K562 (cell line): ENCODE results near the gene ROMO1. TPM values are rescaled to one million over a fixed set of nuclear protein-coding genes. Genes with fewer than 3 reads are reported as not detected.

Source experiments
- ATAC-seq: fragments of 200-7000 bp; cut with Tn5 transposase; 3 replicates; pipeline ENCODE4 v1.9.1; 2020; ENCODE audit warnings: moderate library complexity
- BruUV-seq: library from RNA; stranded (reverse); fragments of 400-500 nt; replicated peaks from 2 replicates; lab custom pipeline; 2021; lab: Mats Ljungman, UMichigan
- CTCF ChIA-PET: fragments of 300-600 bp; formaldehyde crosslinking; extraction: SDS; loops from one replicate; lab custom pipeline; 2021; ENCODE audit warnings: low intra/inter-chr PET ratio; lab: Yijun Ruan, JAX
- POLR2A ChIA-PET: fragments of 300-600, 350-650 bp; sonication (Branson Sonifier 250); formaldehyde crosslinking; extraction: SDS; loops from one replicate; lab custom pipeline; 2021; ENCODE audit warnings: antibody characterized with exemption, inconsistent platforms; lab: Yijun Ruan, JAX
- DNase-seq, 4 experiments: peaks; one replicate each; pipeline versions ENCODE4 v3.0.0 to v3.0.0-alpha.2; 2011 to 2018; ENCODE audit warnings: low spot score in 3 of 4, mixed read lengths in 3 of 4; ENCODE audit errors: extremely low read depth in 1 of 4
- FAIRE-seq: peaks from 2 replicates; lab custom pipeline; 2011; peaks lifted over from hg19 to GRCh38; lab: Jason Lieb, UNC
- H2AFZ ChIP-seq: 2 replicates; pipeline ENCODE4 v1.6.0; 2011; ENCODE audit warnings: low read depth, low read length, control low read depth, inconsistent platforms
- H3K27ac ChIP-seq: fragments of 200-600 bp; 3 replicates; pipeline ENCODE4 v1.8.0; 2011; ENCODE audit warnings: low read depth, mild to moderate bottlenecking, control low read depth, inconsistent platforms, low read length, moderate library complexity, mixed read lengths; ENCODE audit errors: extremely low read depth
- H3K27me3 ChIP-seq, 2 experiments: fragments of 300-600 bp in 1 of 2; 2 replicates in 1 of 2; 3 replicates in 1 of 2; pipeline versions ENCODE4 v1.6.0 to v1.8.0; 2011; ENCODE audit warnings: inconsistent platforms in 2 of 2, low read length in 2 of 2, mild to moderate bottlenecking in 1 of 2, mixed read lengths in 1 of 2, moderate library complexity in 1 of 2; ENCODE audit not compliant: control insufficient read depth in 2 of 2, insufficient read depth in 2 of 2
- H3K36me3 ChIP-seq: fragments of 300-600 bp; 3 replicates; pipeline ENCODE4 v1.8.0; 2011; ENCODE audit warnings: mild to moderate bottlenecking, low read length, inconsistent platforms; ENCODE audit not compliant: control insufficient read depth, insufficient read depth
- H3K4me1 ChIP-seq, 2 experiments: fragments of 200-600 bp in 1 of 2; replicated peaks in 1 of 2; 2 replicates in 1 of 2; 3 replicates in 1 of 2; pipeline versions ENCODE4 v1.5.1 to v1.8.0; 2011; ENCODE audit warnings: inconsistent platforms in 2 of 2, low read length in 2 of 2, mild to moderate bottlenecking in 1 of 2, mixed read lengths in 1 of 2, moderate library complexity in 1 of 2; ENCODE audit not compliant: control insufficient read depth in 2 of 2, insufficient read depth in 2 of 2
- H3K4me2 ChIP-seq: 2 replicates; pipeline ENCODE4 v1.6.1; 2011; ENCODE audit warnings: low read length, control low read depth, inconsistent platforms, mixed read lengths; ENCODE audit not compliant: insufficient read depth
- H3K4me3 ChIP-seq: fragments of 200-600 bp; sonication (generic), shearing (Covaris generic); 2 replicates; pipeline ENCODE4 v1.5.1; 2016; ENCODE audit warnings: control low read depth, inconsistent platforms
- H3K79me2 ChIP-seq: fragments of 200-600 bp; 3 replicates; pipeline ENCODE4 v1.8.0; 2011; ENCODE audit warnings: low read length, inconsistent platforms; ENCODE audit not compliant: control insufficient read depth, insufficient read depth
- H3K9ac ChIP-seq, 2 experiments: 2 replicates each; pipeline versions ENCODE4 v1.6.0 to v1.6.1; 2011; ENCODE audit warnings: low read depth in 2 of 2, low read length in 2 of 2, control low read depth in 1 of 2, inconsistent platforms in 1 of 2, mild to moderate bottlenecking in 1 of 2, mixed read lengths in 1 of 2; ENCODE audit not compliant: insufficient read depth in 1 of 2
- H3K9me1 ChIP-seq: one replicate; pipeline ENCODE4 v1.6.0; 2011; ENCODE audit warnings: inconsistent platforms, mild to moderate bottlenecking, low read length, moderate library complexity; ENCODE audit not compliant: control insufficient read depth, insufficient read depth
- H3K9me3 ChIP-seq: replicated peaks from 2 replicates; pipeline ENCODE4 v1.5.1; 2011; ENCODE audit warnings: low read depth, low read length, inconsistent platforms; ENCODE audit not compliant: control insufficient read depth, insufficient read depth
- H4K20me1 ChIP-seq: replicated peaks from 2 replicates; pipeline ENCODE4 v1.6.1; 2011; ENCODE audit warnings: low read length, inconsistent platforms, mixed read lengths; ENCODE audit not compliant: control insufficient read depth, insufficient read depth
- GATA2 ChIP-seq: sonication (generic); formaldehyde crosslinking; IDR thresholded peaks from 2 replicates; pipeline ENCODE4 v1.4.0; 2020; ENCODE audit warnings: mild to moderate bottlenecking, missing genetic modification reagents
- KHSRP ChIP-seq: fragments of 450-650 bp; IDR thresholded peaks from 2 replicates; pipeline ENCODE4 v1.6.1; 2017
- MEF2A ChIP-seq: IDR thresholded peaks from 2 replicates; pipeline ENCODE4 v1.6.1; 2011; ENCODE audit warnings: low read depth, mild to moderate bottlenecking, low read length, moderate library complexity; ENCODE audit not compliant: control insufficient read depth
- POLR2AphosphoS5 ChIP-seq: IDR thresholded peaks from 2 replicates; pipeline ENCODE4 v1.6.1; 2011; ENCODE audit warnings: mild to moderate bottlenecking, low read depth, low read length, moderate library complexity; ENCODE audit not compliant: control insufficient read depth, insufficient read depth
- POLR2B ChIP-seq: fragments of 450-650 bp; IDR thresholded peaks from 2 replicates; pipeline ENCODE4 v1.6.1; 2018; ENCODE audit warnings: low read depth; ENCODE audit not compliant: partially characterized antibody
- RBFOX2 ChIP-seq: fragments of 200-400 bp; formaldehyde crosslinking; IDR thresholded peaks from 2 replicates; pipeline ENCODE4 v1.6.1; 2017; ENCODE audit warnings: low read depth, mild to moderate bottlenecking, low read length, moderate library complexity
- ZBED1 ChIP-seq: IDR thresholded peaks from 2 replicates; pipeline ENCODE4 v1.6.1; 2014
- ZFP36 ChIP-seq: fragments of 150-350 bp; IDR thresholded peaks from 2 replicates; pipeline ENCODE4 v1.6.1; 2018; ENCODE audit warnings: low read length, low read depth; ENCODE audit not compliant: partially characterized antibody
- ZNF253 ChIP-seq: fragments of 250-450 bp; sonication (Bioruptor Pico); conservative IDR thresholded peaks from 2 replicates; pipeline ENCODE4 v1.6.1; 2021; ENCODE audit warnings: mild to moderate bottlenecking
- WGBS: fragments of 100-300 bp; shearing (Covaris generic); methylation state at CpG from one replicate; pipeline ENCODE4 v1.1.6; 2016; ENCODE audit warnings: low coverage, mixed read lengths; ENCODE audit not compliant: insufficient coverage; ENCODE audit errors: missing lambda C conversion rate; 5-methylcytosine and 5-hydroxymethylcytosine counted together
- in situ Hi-C: fragments of 300-500 bp; cut with MboI; formaldehyde crosslinking; loops from 4 replicates; pipeline ENCODE4 v1.15.0; 2018; ENCODE audit warnings: inconsistent platforms, mixed read lengths
- intact Hi-C: fragments of 100-400 bp; cut with micrococcal nuclease; formaldehyde crosslinking; loops from 2 replicates; pipeline ENCODE4 v1.14.2; 2022
- polyA plus RNA-seq, 8 experiments: library from polyadenylated mRNA; depleted of rRNA in 4 of 8; stranded (reverse) in 5 of 8; unstranded in 3 of 8; fragments of >200 nt; fragmentation: Nextera tagmentation in 2 of 8; fragmentation: Illumina TruSeq in 1 of 8; extraction: Ambion mirVana in 2 of 8; extraction: Trizol in 1 of 8; gene quantifications; 2 replicates each; pipeline versions ENCODE4 v1.2.1 to v1.2.3, GENCODE V29; 2011 to 2014; ENCODE audit warnings: inconsistent platforms in 1 of 8, missing spikeins in 1 of 8
- total RNA-seq, 7 experiments: library from RNA; depleted of rRNA in 6 of 7; stranded (reverse); fragments of >200 nt in 6 of 7; fragmentation: Illumina TruSeq in 2 of 7; extraction: Trizol in 2 of 7; gene quantifications; 2 replicates each; pipeline versions ENCODE4 v1.2.1 to v1.2.3, GENCODE V29; 2011 to 2021; ENCODE audit warnings: low replicate concordance in 1 of 7
- TF ChIP-seq, protein P1 (sequence below): fragments of 250-450 bp; sonication (Bioruptor Pico); IDR thresholded peaks from 2 replicates; pipeline ENCODE4 v1.5.0; 2021; ENCODE audit warnings: mild to moderate bottlenecking, moderate library complexity
- TF ChIP-seq, protein P2 (sequence below): fragments of 450-650 bp; IDR thresholded peaks from 2 replicates; pipeline ENCODE4 v1.6.1; 2017; ENCODE audit warnings: antibody characterized with exemption, mild to moderate bottlenecking

Gene ROMO1
- total and polyA plus RNA-seq, 9 of the 15 experiments (the other 6 are each of a cell fraction or from before 2014, with no cell fraction given): 31.8 to 741 (median 226) TPM

DNA sequence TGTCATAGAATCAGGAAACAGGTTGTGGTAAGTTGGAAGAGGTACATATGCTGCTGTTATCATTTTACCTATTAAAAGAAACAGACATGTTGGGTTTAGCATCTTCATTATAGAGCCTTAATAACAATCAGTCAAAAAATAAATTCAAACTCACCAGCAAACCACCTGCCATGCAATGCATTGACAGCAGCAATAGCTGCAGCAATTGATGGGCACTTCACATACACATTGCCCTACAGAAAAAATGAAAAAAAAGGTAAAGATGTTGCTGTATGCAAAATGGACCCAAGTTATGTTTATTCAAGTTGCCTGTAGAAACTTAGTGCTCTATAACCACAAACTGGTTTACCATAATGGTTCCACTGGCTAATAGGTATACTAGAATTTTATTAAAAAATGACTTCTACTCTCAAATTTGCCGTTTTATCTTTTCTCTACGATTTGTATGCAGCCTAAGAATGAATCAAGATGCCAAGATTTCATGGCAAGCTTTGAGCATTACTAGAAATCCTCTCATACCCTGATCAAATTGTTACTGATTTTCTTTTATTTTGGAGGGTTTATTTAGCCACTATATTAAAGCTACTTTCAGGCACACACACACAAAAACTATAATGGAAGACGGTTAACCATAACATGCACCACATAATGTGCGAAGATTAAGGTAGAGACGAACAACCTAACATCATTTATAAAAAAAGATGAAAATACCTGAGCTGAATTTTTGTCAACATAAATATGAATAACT is 5.5 kb downstream of the ROMO1 start:
- Histone ChIP-seq H3K4me2 (no peak overlapping the region), H2AFZ (no peak overlapping the region), H3K36me3 (peaks cover 91% of the 10 kb centered on the region), H3K9me1 (no peaks in the 10 kb centered on the region), H3K9ac (no peak overlapping the region), H4K20me1 (no peaks in the 10 kb centered on the region; the same call in 1 of the 2 replicates), H3K4me3 (no peak overlapping the region), H3K9me3 (no peaks in the 10 kb centered on the region), H3K27me3 (no peaks in the 10 kb centered on the region), H3K27ac (no peak overlapping the region), H3K79me2 (peaks cover 30% of the 10 kb centered on the region), H3K4me1 (peaks cover 0 to under 1% of the 10 kb centered on the region in 2 experiments; a peak in 3 of 5 replicates)
- DNase-seq (no peak), ATAC-seq (no peak), FAIRE-seq (peak; percentile 69)
- TF ChIP-seq POLR2B: peak; percentile 29
- no peak for TF ChIP-seq ZNF253 (CRISPR knock-in tag)
- TF ChIP-seq RBFOX2: 0 out of 2 replicates have a peak, but pooled peaks have one; percentile 18
- TF ChIP-seq KHSRP: 0 out of 2 replicates have a peak, but pooled peaks have one; percentile 10
- TF ChIP-seq, protein P1, sequence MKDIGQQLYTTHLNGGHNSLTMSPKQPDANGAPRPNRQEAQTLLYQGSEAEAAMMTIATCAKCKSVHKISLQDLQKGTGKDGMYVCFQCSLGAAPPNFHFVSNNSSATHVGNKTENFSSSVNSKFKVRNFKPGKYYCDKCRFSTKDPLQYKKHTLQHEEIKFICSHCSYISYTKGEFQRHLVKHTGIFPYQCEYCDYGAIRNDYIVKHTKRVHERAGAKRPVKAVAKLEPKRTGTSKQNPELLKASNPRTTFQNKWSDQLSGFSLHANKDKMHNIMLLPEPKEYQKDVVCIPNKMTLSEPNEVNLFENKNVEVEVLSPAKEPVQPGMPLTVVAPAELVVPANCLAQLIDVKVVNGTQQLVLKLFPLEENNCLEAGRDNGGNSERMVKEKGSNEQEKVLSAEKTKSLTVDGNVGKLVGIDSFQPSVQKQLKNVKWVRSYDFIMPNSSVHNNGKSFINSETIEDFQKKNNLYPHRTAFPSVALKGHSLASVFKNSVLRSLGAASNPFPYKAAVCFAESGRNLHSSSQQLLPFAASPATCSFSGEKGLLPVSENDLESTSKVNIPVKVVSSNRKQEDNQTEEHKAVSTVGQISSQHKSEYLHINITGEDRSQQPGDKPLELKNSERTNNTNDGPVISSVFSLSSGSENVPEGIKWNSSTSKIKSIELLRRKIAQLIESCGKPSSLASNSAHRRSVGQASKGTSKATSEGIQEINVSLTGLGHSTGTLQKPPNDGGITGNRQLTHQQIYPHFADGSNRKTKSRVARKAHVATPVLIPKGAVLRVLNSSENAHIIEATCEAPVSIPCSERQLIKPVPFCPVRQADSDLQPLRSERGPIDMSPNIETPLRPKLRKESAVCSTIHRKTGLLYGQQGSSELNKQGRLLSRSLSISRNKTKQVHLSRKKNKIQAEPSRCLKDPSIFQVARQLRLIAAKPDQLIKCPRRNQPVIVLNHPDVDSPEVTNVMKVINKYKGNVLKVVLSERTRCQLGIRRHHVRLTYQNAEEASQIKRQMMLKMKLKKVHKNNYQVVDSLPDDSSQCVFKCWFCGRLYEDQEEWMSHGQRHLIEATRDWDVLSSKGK (CRISPR knock-in tag): no peak
- no peak for TF ChIP-seq GATA2
- TF ChIP-seq MEF2A: no peak
- TF ChIP-seq, protein P2, sequence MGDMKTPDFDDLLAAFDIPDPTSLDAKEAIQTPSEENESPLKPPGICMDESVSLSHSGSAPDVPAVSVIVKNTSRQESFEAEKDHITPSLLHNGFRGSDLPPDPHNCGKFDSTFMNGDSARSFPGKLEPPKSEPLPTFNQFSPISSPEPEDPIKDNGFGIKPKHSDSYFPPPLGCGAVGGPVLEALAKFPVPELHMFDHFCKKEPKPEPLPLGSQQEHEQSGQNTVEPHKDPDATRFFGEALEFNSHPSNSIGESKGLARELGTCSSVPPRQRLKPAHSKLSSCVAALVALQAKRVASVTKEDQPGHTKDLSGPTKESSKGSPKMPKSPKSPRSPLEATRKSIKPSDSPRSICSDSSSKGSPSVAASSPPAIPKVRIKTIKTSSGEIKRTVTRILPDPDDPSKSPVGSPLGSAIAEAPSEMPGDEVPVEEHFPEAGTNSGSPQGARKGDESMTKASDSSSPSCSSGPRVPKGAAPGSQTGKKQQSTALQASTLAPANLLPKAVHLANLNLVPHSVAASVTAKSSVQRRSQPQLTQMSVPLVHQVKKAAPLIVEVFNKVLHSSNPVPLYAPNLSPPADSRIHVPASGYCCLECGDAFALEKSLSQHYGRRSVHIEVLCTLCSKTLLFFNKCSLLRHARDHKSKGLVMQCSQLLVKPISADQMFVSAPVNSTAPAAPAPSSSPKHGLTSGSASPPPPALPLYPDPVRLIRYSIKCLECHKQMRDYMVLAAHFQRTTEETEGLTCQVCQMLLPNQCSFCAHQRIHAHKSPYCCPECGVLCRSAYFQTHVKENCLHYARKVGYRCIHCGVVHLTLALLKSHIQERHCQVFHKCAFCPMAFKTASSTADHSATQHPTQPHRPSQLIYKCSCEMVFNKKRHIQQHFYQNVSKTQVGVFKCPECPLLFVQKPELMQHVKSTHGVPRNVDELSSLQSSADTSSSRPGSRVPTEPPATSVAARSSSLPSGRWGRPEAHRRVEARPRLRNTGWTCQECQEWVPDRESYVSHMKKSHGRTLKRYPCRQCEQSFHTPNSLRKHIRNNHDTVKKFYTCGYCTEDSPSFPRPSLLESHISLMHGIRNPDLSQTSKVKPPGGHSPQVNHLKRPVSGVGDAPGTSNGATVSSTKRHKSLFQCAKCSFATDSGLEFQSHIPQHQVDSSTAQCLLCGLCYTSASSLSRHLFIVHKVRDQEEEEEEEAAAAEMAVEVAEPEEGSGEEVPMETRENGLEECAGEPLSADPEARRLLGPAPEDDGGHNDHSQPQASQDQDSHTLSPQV: no peak
- TF ChIP-seq ZBED1: no peak
- peak; percentile 7; the same call in 1 of the 2 replicates for TF ChIP-seq POLR2AphosphoS5
- no peak for TF ChIP-seq ZFP36
- intact Hi-C loops (no loop called here), in situ Hi-C loops (no loop called here)
- 91% methylated on average over 5 of the region's 5 CpGs for WGBS
- CTCF ChIA-PET: no interaction called here
- BruUV-seq: TSS peak; percentile 4
- POLR2A ChIA-PET: interaction anchor here (0.6 to 12.6 kb wide), 7 partner anchors 9 to 273 kb away, joined by 3 to 102 read pairs (median 4); partner anchors contain the start of gene PHF20
